Neural cell (in vitro differentiated cells): ENCODE data around the gene PARD3B.

ENCODE experiments used
- EZH2 ChIP-seq: fragments of 200-600, 300-800 bp; shearing (Covaris generic), sonication (generic); IDR thresholded peaks from 2 replicates; pipeline ENCODE4 v1.6.1; 2014; ENCODE audit warnings: antibody characterized with exemption, low read length, borderline replicate concordance, mild to moderate bottlenecking; ENCODE audit not compliant: insufficient read depth, poor library complexity, severe bottlenecking
- MXI1 ChIP-seq: fragments of 450-650 bp; conservative IDR thresholded peaks from 2 replicates; pipeline ENCODE4 v1.6.1; 2014; ENCODE audit warnings: antibody characterized with exemption, mild to moderate bottlenecking; ENCODE audit not compliant: poor library complexity, severe bottlenecking
- POLR2AphosphoS5 ChIP-seq: IDR thresholded peaks from 2 replicates; pipeline ENCODE4 v1.6.1; 2012
- RAD21 ChIP-seq: fragments of 450-650 bp; conservative IDR thresholded peaks from 2 replicates; pipeline ENCODE4 v1.6.1; 2014; ENCODE audit warnings: antibody characterized with exemption, mild to moderate bottlenecking, moderate library complexity
- SMC3 ChIP-seq: fragments of 450-650 bp; conservative IDR thresholded peaks from 2 replicates; pipeline ENCODE4 v1.6.1; 2014; ENCODE audit warnings: antibody characterized with exemption, mild to moderate bottlenecking, moderate library complexity; ENCODE audit not compliant: poor library complexity
- TAF1 ChIP-seq: IDR thresholded peaks from 2 replicates; pipeline ENCODE4 v1.6.1; 2012; ENCODE audit warnings: low read depth
- TF ChIP-seq, protein P1 (sequence below): fragments of 450-650 bp; IDR thresholded peaks from 2 replicates; pipeline ENCODE4 v1.5.1; 2014; ENCODE audit warnings: antibody characterized with exemption, mild to moderate bottlenecking, moderate library complexity; ENCODE audit not compliant: poor library complexity, severe bottlenecking
- TF ChIP-seq, protein P2 (sequence below): IDR thresholded peaks from 2 replicates; pipeline ENCODE4 v1.6.1; 2012; ENCODE audit warnings: borderline replicate concordance

DNA sequence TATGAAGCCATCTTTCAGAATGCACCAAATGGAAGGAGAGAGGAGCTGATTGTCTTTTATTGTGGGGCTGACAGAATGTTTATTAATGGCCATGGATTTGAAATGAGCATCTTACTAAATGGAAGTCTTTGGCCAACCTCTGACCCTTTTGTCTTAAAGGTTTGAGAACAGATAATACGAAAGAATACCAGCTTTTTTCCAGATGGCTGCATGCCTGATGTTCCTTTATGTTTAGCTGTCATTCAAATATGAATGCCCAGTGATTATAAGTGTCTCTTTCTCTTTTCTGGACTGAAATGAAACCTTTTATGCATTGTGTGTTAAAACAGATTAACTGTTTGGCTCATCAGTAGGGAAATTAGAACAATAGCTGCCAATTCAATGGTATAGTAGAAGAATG is 46.0 kb downstream of the PARD3B start:
- TF ChIP-seq, protein P1, sequence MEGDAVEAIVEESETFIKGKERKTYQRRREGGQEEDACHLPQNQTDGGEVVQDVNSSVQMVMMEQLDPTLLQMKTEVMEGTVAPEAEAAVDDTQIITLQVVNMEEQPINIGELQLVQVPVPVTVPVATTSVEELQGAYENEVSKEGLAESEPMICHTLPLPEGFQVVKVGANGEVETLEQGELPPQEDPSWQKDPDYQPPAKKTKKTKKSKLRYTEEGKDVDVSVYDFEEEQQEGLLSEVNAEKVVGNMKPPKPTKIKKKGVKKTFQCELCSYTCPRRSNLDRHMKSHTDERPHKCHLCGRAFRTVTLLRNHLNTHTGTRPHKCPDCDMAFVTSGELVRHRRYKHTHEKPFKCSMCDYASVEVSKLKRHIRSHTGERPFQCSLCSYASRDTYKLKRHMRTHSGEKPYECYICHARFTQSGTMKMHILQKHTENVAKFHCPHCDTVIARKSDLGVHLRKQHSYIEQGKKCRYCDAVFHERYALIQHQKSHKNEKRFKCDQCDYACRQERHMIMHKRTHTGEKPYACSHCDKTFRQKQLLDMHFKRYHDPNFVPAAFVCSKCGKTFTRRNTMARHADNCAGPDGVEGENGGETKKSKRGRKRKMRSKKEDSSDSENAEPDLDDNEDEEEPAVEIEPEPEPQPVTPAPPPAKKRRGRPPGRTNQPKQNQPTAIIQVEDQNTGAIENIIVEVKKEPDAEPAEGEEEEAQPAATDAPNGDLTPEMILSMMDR = no peak
- TF ChIP-seq SMC3 = no peak
- TF ChIP-seq, protein P2, sequence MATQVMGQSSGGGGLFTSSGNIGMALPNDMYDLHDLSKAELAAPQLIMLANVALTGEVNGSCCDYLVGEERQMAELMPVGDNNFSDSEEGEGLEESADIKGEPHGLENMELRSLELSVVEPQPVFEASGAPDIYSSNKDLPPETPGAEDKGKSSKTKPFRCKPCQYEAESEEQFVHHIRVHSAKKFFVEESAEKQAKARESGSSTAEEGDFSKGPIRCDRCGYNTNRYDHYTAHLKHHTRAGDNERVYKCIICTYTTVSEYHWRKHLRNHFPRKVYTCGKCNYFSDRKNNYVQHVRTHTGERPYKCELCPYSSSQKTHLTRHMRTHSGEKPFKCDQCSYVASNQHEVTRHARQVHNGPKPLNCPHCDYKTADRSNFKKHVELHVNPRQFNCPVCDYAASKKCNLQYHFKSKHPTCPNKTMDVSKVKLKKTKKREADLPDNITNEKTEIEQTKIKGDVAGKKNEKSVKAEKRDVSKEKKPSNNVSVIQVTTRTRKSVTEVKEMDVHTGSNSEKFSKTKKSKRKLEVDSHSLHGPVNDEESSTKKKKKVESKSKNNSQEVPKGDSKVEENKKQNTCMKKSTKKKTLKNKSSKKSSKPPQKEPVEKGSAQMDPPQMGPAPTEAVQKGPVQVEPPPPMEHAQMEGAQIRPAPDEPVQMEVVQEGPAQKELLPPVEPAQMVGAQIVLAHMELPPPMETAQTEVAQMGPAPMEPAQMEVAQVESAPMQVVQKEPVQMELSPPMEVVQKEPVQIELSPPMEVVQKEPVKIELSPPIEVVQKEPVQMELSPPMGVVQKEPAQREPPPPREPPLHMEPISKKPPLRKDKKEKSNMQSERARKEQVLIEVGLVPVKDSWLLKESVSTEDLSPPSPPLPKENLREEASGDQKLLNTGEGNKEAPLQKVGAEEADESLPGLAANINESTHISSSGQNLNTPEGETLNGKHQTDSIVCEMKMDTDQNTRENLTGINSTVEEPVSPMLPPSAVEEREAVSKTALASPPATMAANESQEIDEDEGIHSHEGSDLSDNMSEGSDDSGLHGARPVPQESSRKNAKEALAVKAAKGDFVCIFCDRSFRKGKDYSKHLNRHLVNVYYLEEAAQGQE = no peak
- TF ChIP-seq POLR2AphosphoS5 = no peak
- TF ChIP-seq EZH2 = no peak
- TF ChIP-seq TAF1 = no peak
- no peak for TF ChIP-seq MXI1
- TF ChIP-seq RAD21 = no peak
